Left renal cortex interstitium (tissue), 4 donors: ENCODE results near the gene OR2G6. TPM values are rescaled to one million over a fixed set of nuclear protein-coding genes. Genes with fewer than 3 reads are reported as not detected.
"Not testable (repeated sequence)": the region's sequence is repeated elsewhere in the genome, so short reads cannot be mapped to it uniquely, and the experiment has no call there.

Experiments
- DNase-seq, 4 donors: peaks; one replicate each; pipeline ENCODE4 v3.0.0-alpha.2; 2013; ENCODE audit warnings: low read depth in 4 of 4, low spot score in 2 of 4, missing footprints in 1 of 4
- polyA plus RNA-seq, 4 donors: library from polyadenylated mRNA; unstranded; fragments of 120-200 nt; gene quantifications; one replicate each; pipeline ENCODE4 v1.2.1, GENCODE V29; 2013; ENCODE audit not compliant: insufficient read length in 4 of 4

OR2G6 gene
- polyA plus RNA-seq, result under 1 TPM in 2 of 4 donors, not detected in 2; 0.04 to 0.08 TPM

GRCh38 chr1:248507773-248508172 lies at the start of gene OR2G6:
Gene OR2G6 (plus strand): TSS chr1:248508073. CDS start chr1:248521647, 13,574 bp downstream.
- not testable (repeated sequence) for DNase-seq

GRCh38 chr1:248459117-248459516 lies 48.8 kb upstream of the OR2G6 start:
- DNase-seq, result not testable (repeated sequence)

GRCh38 chr1:248471154-248471553 lies 36.7 kb upstream of the OR2G6 start:
- no peak for DNase-seq

- not testable (repeated sequence) for DNase-seq
Measured at GRCh38 chr1:248472111-248472510, 35.8 kb upstream of the OR2G6 start.

GRCh38 chr1:248473051-248473450 lies 34.8 kb upstream of the OR2G6 start, which contains the start of gene OR2T3:
Gene OR2T3 (plus strand): TSS chr1:248473351. CDS start chr1:248473351, 0 bp downstream.
- not testable (repeated sequence) for DNase-seq

GRCh38 chr1:248475660-248476059 lies 32.2 kb upstream of the OR2G6 start:
- not testable (repeated sequence) for DNase-seq

- not testable (repeated sequence) for DNase-seq
Measured at GRCh38 chr1:248481686-248482579, 25.9 kb upstream of the OR2G6 start.

GRCh38 chr1:248488289-248488688 lies 19.6 kb upstream of the OR2G6 start, which contains the start of gene OR2T5:
Gene OR2T5 (plus strand): TSS chr1:248488589. CDS start chr1:248488589, 0 bp downstream.
- DNase-seq, result not testable (repeated sequence)

GRCh38 chr1:248496661-248497060 lies 11.2 kb upstream of the OR2G6 start:
- DNase-seq, result not testable (repeated sequence)

GRCh38 chr1:248500305-248501035 lies 7.4 kb upstream of the OR2G6 start:
- DNase-seq, result not testable (repeated sequence)

GRCh38 chr1:248510217-248510616 lies 2.3 kb downstream of the OR2G6 start:
- not testable (repeated sequence) for DNase-seq

- DNase-seq, result no peak
Measured at GRCh38 chr1:248521856-248522255, 14.0 kb downstream of the OR2G6 start.

- not testable (repeated sequence) for DNase-seq
Measured at GRCh38 chr1:248537449-248537848, 29.6 kb downstream of the OR2G6 start.

GRCh38 chr1:248547383-248547782 lies 39.5 kb downstream of the OR2G6 start:
- DNase-seq, result not testable (repeated sequence)

- not testable (repeated sequence) for DNase-seq
Measured at GRCh38 chr1:248551027-248551426, 43.2 kb downstream of the OR2G6 start.

- not testable (repeated sequence) for DNase-seq
Measured at GRCh38 chr1:248562672-248563071, 54.8 kb downstream of the OR2G6 start, which contains the start of gene OR2T29. Gene OR2T29 (minus strand): TSS chr1:248562772. CDS start chr1:248559491, 3,281 bp downstream.

- DNase-seq, result not testable (repeated sequence)
Measured at GRCh38 chr1:248565530-248566373, 57.9 kb downstream of the OR2G6 start.

- DNase-seq, result not testable (repeated sequence)
Measured at GRCh38 chr1:248569049-248569448, 61.2 kb downstream of the OR2G6 start.

GRCh38 chr1:248570811-248571210 lies 62.9 kb downstream of the OR2G6 start:
- DNase-seq, result not testable (repeated sequence)

GRCh38 chr1:248572049-248572448 lies 64.2 kb downstream of the OR2G6 start:
- not testable (repeated sequence) for DNase-seq
